OCI-LY3 (cell line): ENCODE measurements around the gene CYP27B1.

Experiments used
- H2AFZ ChIP-seq: fragments of 200-600, 300-600 bp; shearing (Covaris generic); 2 replicates; pipeline ENCODE4 v1.6.0; 2014; ENCODE audit warnings: antibody characterized with exemption, low read depth, low read length
- H3K27ac ChIP-seq: fragments of 200-600, 300-600 bp; sonication (generic); 2 replicates; pipeline ENCODE4 v1.5.1; 2014; ENCODE audit warnings: mild to moderate bottlenecking, low read length, moderate library complexity, mixed read lengths
- H3K27me3 ChIP-seq: fragments of 200-600, 300-600 bp; sonication (generic); 2 replicates; pipeline ENCODE4 v1.6.1; 2014; ENCODE audit warnings: low read depth, low read length, mixed read lengths
- H3K36me3 ChIP-seq: fragments of 200-600, 300-600 bp; sonication (generic); replicated peaks from 2 replicates; pipeline ENCODE3; 2014; ENCODE audit warnings: low read depth, low read length, mixed read lengths
- H3K4me1 ChIP-seq: fragments of 300-600, 200-600 bp; sonication (generic); 2 replicates; pipeline ENCODE4 v1.6.1; 2014; ENCODE audit warnings: low read length, mixed read lengths
- H3K4me2 ChIP-seq: fragments of 200-600, 300-600 bp; sonication (generic); 2 replicates; pipeline ENCODE4 v1.6.1; 2014; ENCODE audit warnings: low read length, mixed read lengths
- H3K4me3 ChIP-seq: fragments of 300-600, 200-600 bp; sonication (generic); 2 replicates; pipeline ENCODE4 v1.5.1; 2014; ENCODE audit warnings: antibody characterized with exemption, mild to moderate bottlenecking, low read length, moderate library complexity
- H3K79me2 ChIP-seq: fragments of 300-600, 200-600 bp; shearing (Covaris generic); 2 replicates; pipeline ENCODE4 v1.6.1; 2014; ENCODE audit warnings: mild to moderate bottlenecking, low read length, mixed read lengths
- H3K9ac ChIP-seq: fragments of 300-600, 200-600 bp; shearing (Covaris generic); 2 replicates; pipeline ENCODE4 v1.6.0; 2014; ENCODE audit warnings: mild to moderate bottlenecking, low read length, moderate library complexity
- H3K9me3 ChIP-seq: fragments of 200-600, 300-600 bp; shearing (Covaris generic); 2 replicates; pipeline ENCODE4 v1.6.1; 2014; ENCODE audit warnings: low read length, mixed read lengths; ENCODE audit not compliant: insufficient read depth
- H4K20me1 ChIP-seq: fragments of 200-600, 300-600 bp; sonication (generic); 2 replicates; pipeline ENCODE4 v1.6.1; 2016; ENCODE audit warnings: low read length, mixed read lengths; ENCODE audit not compliant: insufficient read depth
- CTCF ChIP-seq: fragments of 200-600, 300-600 bp; sonication (generic); IDR thresholded peaks from 2 replicates; pipeline ENCODE4 v1.5.1; 2014; ENCODE audit warnings: antibody characterized with exemption, low read length, low read depth
- EZH2phosphoT487 ChIP-seq: fragments of 200-600 bp; shearing (Covaris generic); IDR thresholded peaks from 2 replicates; pipeline ENCODE4 v1.6.1; 2018; ENCODE audit warnings: antibody characterized with exemption, mixed run types, low read depth

Gene CYP27B1

DNA sequence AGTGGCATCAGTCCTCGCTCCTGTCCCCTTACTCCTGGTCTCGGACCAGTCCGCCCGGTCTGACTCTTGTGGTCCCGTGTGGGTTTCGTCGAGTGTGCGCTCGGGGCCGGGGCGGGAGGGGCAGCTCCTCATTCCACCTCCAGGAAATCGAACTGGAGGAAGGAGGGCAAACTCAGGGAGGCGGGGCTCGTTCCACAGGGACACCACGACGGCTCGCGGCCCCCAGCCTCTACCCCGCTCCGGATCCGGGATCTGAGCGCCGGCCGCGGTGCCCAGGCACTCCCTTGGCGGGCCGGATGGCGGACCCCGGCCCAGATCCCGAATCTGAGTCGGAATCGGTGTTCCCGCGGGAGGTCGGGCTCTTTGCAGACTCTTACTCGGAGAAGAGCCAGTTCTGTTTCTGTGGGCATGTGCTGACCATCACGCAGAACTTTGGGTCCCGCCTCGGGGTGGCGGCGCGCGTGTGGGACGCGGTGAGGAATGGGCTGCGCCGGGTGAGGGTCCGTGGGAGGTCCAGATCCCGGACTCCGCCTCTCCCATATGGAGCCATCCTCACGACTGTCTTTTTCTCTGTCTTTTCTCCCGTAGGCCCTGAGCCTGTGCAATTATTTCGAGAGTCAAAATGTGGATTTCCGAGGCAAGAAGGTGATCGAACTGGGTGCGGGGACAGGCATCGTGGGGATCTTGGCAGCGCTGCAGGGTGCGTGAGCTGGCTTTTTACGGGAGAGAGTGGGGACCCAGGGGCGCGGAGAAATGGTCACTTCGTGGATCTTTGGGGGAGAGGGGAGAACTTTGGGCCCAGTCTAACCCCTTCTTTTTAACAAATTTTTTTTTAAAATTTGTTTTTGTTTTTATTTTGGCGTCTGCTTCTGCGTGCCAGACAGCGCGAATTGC is 5.8 kb upstream of the CYP27B1 start, which contains the start of gene EEF1AKMT3:
EEF1AKMT3 (plus strand) TSS at position 186 of the 894 bp plus-strand sequence; CDS start at position 297, 111 bp downstream.
- TF ChIP-seq EZH2phosphoT487 (no peak), CTCF (no peak)
- H3K36me3 ChIP-seq = peaks cover 18% of the 10 kb centered on the region

DNA sequence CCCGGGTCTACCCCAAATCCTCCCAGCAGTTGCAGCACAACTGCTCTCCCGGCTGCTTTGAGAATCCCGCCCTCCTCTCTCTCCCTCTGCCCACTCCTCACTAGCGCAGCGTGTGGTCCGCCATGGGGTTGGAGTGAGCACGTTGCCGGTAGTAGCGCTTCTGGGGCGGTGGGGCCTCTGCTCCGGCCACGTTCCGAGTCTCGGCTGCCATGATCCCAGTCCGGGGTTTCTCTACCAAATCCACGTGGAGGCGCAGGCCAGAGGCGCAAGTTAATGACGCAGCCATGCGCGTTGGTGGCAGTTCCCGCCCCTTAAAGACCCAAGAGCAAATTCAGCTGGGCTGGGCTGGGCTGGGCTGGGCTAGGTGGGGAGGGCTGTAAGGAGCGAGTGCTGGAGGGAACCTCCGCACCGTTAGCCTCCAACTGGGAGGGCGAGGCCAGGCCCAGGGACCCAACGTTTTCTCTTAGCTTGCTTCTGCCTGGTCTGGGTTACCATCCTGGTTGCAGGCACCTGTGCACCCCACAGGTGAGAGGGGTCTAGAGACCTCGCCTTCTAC is 5.1 kb upstream of the CYP27B1 start, which contains the start of gene METTL1:
METTL1 (minus strand) TSS at position 233 of the 556 bp plus-strand sequence; CDS start at position 211, 22 bp downstream.
- Histone ChIP-seq H3K4me1 (peaks cover 9% of the 10 kb centered on the region), H3K79me2 (peaks cover 12% of the 10 kb centered on the region), H3K36me3 (peaks cover 23% of the 10 kb centered on the region), H4K20me1 (no peaks in the 10 kb centered on the region), H3K27ac (peak within 1 kb of the TSS; percentile 70), H3K9ac (peak within 1 kb of the TSS; percentile 77), H3K4me3 (peak within 1 kb of the TSS; percentile 78), H3K9me3 (no peaks in the 10 kb centered on the region), H3K4me2 (peak within 1 kb of the TSS; percentile 80), H3K27me3 (no peaks in the 10 kb centered on the region), H2AFZ (peak within 1 kb of the TSS; percentile 79)
- no peak for TF ChIP-seq EZH2phosphoT487
- no peak for TF ChIP-seq CTCF

More for the DNA sequence above, 5.8 kb upstream of the CYP27B1 start, which contains the start of gene EEF1AKMT3:
- Histone ChIP-seq H3K9me3 (no peaks in the 10 kb centered on the region), H3K27ac (peak within 1 kb of the TSS; percentile 70), H3K4me3 (peak within 1 kb of the TSS; percentile 78), H3K27me3 (no peaks in the 10 kb centered on the region), H3K79me2 (peaks cover 12% of the 10 kb centered on the region), H3K9ac (peak within 1 kb of the TSS; percentile 77), H4K20me1 (no peaks in the 10 kb centered on the region), H3K4me2 (peak within 1 kb of the TSS; percentile 80), H3K4me1 (peaks cover 9% of the 10 kb centered on the region), H2AFZ (peak within 1 kb of the TSS; percentile 79)

GRCh38 chr12:57771236-57771872 is 4.5 kb upstream of the CYP27B1 start:
- peak overlapping the region; percentile 78 for H3K4me3 ChIP-seq
- peaks cover 12% of the 10 kb centered on the region for H3K79me2 ChIP-seq
- 0 out of 2 replicates have a peak overlapping the region, but pooled peaks have one; percentile 44 for H2AFZ ChIP-seq
- H4K20me1 ChIP-seq = no peaks in the 10 kb centered on the region
- H3K9ac ChIP-seq = peak overlapping the region; percentile 77
- H3K4me2 ChIP-seq = peak overlapping the region; percentile 80
- peaks cover 9% of the 10 kb centered on the region for H3K4me1 ChIP-seq
- TF ChIP-seq CTCF (no peak), EZH2phosphoT487 (no peak)
- peak overlapping the region; percentile 70 for H3K27ac ChIP-seq
- no peaks in the 10 kb centered on the region for H3K9me3 ChIP-seq
- H3K36me3 ChIP-seq = peaks cover 29% of the 10 kb centered on the region
- no peaks in the 10 kb centered on the region for H3K27me3 ChIP-seq
